Measurements from ENCODE around the gene ANKZF1. TPM values are rescaled to one million over a fixed set of nuclear protein-coding genes. Genes with fewer than 3 reads are reported as not detected.

Gene ANKZF1
- total and polyA plus RNA-seq, 10 of the 15 experiments (the other 5 are each of a cell fraction or from before 2014, with no cell fraction given): 3.1 to 104 (median 35.0) TPM

DNA sequence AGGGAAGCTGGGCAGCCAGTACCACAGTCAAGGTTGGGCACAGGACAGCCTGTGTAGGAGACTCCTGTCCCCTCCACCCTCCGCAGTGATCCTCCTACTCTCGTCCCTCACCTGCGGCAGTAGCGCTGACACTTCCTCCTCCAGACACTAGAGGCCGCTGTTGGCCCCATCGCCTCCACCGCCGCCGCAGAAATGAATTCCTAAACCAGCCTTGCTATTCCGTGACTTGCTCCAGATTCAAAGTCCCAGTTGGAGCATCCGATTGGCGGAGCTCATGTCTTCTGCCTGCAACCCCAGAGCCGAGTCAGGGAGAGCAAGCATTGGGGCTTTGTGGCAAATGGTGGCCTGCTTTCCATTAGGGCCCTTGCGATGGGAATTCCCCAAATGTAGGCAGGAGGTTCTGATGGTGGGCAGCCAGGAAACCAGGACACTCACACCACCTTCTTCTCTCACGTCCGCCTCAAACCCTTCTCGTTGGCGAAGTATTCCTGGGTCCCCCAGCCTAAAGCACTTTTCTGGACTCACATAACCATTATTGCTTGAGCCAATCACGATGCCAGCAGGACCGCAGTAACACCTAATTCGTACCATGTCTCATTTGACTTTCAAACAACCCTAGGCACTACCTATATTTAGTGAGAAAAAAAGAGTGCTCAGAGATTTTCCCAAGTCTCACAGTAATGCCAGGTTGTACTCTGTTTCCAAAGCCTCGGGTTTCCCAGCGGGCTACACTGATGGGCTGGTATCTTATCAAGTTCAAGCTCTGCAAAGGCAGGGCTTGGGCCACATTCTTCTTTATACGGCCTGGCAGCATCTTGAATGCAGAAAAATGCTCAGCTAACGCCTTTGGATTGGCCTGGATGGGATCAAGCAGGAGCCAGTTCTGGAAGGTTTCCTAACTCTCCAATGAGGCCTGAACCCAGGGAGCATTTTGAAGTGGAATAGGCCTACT lies 48.4 kb downstream of the ANKZF1 start (continued):
- TF ChIP-seq EED (IDR thresholded peaks at IDR 0.05; ENCODE audit: low read depth): peak; percentile 84
- TF ChIP-seq, protein P1, sequence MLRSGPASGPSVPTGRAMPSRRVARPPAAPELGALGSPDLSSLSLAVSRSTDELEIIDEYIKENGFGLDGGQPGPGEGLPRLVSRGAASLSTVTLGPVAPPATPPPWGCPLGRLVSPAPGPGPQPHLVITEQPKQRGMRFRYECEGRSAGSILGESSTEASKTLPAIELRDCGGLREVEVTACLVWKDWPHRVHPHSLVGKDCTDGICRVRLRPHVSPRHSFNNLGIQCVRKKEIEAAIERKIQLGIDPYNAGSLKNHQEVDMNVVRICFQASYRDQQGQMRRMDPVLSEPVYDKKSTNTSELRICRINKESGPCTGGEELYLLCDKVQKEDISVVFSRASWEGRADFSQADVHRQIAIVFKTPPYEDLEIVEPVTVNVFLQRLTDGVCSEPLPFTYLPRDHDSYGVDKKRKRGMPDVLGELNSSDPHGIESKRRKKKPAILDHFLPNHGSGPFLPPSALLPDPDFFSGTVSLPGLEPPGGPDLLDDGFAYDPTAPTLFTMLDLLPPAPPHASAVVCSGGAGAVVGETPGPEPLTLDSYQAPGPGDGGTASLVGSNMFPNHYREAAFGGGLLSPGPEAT (IDR thresholded peaks at IDR 0.05; ENCODE audit: low read depth): peak; percentile 89
- TF ChIP-seq RFX5 (IDR thresholded peaks at IDR 0.05; ENCODE audit: low read depth, low read length): 0 out of 2 replicates have a peak, but pooled peaks have one; percentile 7
- TF ChIP-seq, protein P2, sequence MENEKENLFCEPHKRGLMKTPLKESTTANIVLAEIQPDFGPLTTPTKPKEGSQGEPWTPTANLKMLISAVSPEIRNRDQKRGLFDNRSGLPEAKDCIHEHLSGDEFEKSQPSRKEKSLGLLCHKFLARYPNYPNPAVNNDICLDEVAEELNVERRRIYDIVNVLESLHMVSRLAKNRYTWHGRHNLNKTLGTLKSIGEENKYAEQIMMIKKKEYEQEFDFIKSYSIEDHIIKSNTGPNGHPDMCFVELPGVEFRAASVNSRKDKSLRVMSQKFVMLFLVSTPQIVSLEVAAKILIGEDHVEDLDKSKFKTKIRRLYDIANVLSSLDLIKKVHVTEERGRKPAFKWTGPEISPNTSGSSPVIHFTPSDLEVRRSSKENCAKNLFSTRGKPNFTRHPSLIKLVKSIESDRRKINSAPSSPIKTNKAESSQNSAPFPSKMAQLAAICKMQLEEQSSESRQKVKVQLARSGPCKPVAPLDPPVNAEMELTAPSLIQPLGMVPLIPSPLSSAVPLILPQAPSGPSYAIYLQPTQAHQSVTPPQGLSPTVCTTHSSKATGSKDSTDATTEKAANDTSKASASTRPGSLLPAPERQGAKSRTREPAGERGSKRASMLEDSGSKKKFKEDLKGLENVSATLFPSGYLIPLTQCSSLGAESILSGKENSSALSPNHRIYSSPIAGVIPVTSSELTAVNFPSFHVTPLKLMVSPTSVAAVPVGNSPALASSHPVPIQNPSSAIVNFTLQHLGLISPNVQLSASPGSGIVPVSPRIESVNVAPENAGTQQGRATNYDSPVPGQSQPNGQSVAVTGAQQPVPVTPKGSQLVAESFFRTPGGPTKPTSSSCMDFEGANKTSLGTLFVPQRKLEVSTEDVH (IDR thresholded peaks at IDR 0.05; ENCODE audit: low read depth, partially characterized antibody): peak; percentile 27
- TF ChIP-seq, protein P3, sequence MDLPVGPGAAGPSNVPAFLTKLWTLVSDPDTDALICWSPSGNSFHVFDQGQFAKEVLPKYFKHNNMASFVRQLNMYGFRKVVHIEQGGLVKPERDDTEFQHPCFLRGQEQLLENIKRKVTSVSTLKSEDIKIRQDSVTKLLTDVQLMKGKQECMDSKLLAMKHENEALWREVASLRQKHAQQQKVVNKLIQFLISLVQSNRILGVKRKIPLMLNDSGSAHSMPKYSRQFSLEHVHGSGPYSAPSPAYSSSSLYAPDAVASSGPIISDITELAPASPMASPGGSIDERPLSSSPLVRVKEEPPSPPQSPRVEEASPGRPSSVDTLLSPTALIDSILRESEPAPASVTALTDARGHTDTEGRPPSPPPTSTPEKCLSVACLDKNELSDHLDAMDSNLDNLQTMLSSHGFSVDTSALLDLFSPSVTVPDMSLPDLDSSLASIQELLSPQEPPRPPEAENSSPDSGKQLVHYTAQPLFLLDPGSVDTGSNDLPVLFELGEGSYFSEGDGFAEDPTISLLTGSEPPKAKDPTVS (IDR thresholded peaks at IDR 0.05; ENCODE audit: low read depth, low read length): no peak
- TF ChIP-seq, protein P4, sequence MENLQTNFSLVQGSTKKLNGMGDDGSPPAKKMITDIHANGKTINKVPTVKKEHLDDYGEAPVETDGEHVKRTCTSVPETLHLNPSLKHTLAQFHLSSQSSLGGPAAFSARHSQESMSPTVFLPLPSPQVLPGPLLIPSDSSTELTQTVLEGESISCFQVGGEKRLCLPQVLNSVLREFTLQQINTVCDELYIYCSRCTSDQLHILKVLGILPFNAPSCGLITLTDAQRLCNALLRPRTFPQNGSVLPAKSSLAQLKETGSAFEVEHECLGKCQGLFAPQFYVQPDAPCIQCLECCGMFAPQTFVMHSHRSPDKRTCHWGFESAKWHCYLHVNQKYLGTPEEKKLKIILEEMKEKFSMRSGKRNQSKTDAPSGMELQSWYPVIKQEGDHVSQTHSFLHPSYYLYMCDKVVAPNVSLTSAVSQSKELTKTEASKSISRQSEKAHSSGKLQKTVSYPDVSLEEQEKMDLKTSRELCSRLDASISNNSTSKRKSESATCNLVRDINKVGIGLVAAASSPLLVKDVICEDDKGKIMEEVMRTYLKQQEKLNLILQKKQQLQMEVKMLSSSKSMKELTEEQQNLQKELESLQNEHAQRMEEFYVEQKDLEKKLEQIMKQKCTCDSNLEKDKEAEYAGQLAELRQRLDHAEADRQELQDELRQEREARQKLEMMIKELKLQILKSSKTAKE (IDR thresholded peaks at IDR 0.05; ENCODE audit: low read depth, poor library complexity, severe bottlenecking): peak; percentile 28
- no peak for TF ChIP-seq SRF (IDR thresholded peaks at IDR 0.05; ENCODE audit: low read depth in 2 of 2, low read length in 2 of 2)
- TF ChIP-seq CBFB (IDR thresholded peaks at IDR 0.05; ENCODE audit: low read depth): 0 out of 2 replicates have a peak, but pooled peaks have one; percentile 36
- no peak for TF ChIP-seq ETV6 (conservative IDR thresholded peaks at IDR 0.05 in 1 of 2, IDR thresholded peaks at IDR 0.05 in 1 of 2; ENCODE audit: borderline replicate concordance in 1 of 2, low read depth in 1 of 2)
- no peak for TF ChIP-seq BRCA1 (IDR thresholded peaks at IDR 0.05; ENCODE audit: low read depth, low read length)
- TF ChIP-seq RCOR1 (conservative IDR thresholded peaks at IDR 0.05; ENCODE audit: low read depth, low read length): no peak
- no peak for TF ChIP-seq JUND (IDR thresholded peaks at IDR 0.05; ENCODE audit: low read depth, low read length)
- peak; percentile 60; the same call in 1 of the 2 replicates for TF ChIP-seq LARP7 (IDR thresholded peaks at IDR 0.05)
- no peak for TF ChIP-seq NR2C1 (IDR thresholded peaks at IDR 0.05)
- TF ChIP-seq, protein P5, sequence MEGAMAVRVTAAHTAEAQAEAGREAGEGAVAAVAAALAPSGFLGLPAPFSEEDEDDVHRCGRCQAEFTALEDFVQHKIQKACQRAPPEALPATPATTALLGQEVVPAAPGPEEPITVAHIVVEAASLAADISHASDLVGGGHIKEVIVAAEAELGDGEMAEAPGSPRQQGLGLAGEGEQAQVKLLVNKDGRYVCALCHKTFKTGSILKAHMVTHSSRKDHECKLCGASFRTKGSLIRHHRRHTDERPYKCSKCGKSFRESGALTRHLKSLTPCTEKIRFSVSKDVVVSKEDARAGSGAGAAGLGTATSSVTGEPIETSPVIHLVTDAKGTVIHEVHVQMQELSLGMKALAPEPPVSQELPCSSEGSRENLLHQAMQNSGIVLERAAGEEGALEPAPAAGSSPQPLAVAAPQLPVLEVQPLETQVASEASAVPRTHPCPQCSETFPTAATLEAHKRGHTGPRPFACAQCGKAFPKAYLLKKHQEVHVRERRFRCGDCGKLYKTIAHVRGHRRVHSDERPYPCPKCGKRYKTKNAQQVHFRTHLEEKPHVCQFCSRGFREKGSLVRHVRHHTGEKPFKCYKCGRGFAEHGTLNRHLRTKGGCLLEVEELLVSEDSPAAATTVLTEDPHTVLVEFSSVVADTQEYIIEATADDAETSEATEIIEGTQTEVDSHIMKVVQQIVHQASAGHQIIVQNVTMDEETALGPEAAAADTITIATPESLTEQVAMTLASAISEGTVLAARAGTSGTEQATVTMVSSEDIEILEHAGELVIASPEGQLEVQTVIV (IDR thresholded peaks at IDR 0.05; ENCODE audit: borderline replicate concordance, partially characterized antibody): no peak
